Heart right ventricle (tissue), 16 donors: ENCODE data around the gene PSAT1. TPM values are rescaled to one million over a fixed set of nuclear protein-coding genes. Genes with fewer than 3 reads are reported as not detected.

Source experiments
- ATAC-seq, 8 donors: fragments of 200-7000 bp; cut with Tn5 transposase; one replicate each; pipeline ENCODE4 v1.9.1; 2020; ENCODE audit warnings: mild to moderate bottlenecking in 8 of 8, moderate library complexity in 8 of 8, moderate number of reproducible peaks in 1 of 8
- DNase-seq, 2 donors: peaks; one replicate each; pipeline ENCODE4 v3.0.0-alpha.2; 2020
- H3K27ac ChIP-seq, 10 donors: fragments of 200-600 bp; sonication (generic) in 2 of 10; one replicate each; pipeline versions ENCODE4 v1.5.0 to v1.8.0; 2020 to 2022; ENCODE audit warnings: mild to moderate bottlenecking in 3 of 10
- H3K27me3 ChIP-seq, 7 donors: fragments of 200-600 bp; one replicate each; pipeline ENCODE4 v1.8.0; 2021 to 2022; ENCODE audit warnings: mild to moderate bottlenecking in 2 of 7
- H3K36me3 ChIP-seq, 9 donors: fragments of 200-600 bp; sonication (generic) in 1 of 9; one replicate each; pipeline versions ENCODE4 v1.5.0 to v1.8.0; 2020 to 2022; ENCODE audit warnings: mild to moderate bottlenecking in 2 of 9
- H3K4me1 ChIP-seq, 9 donors: fragments of 200-600 bp; sonication (generic) in 1 of 9; one replicate each; pipeline versions ENCODE4 v1.5.0 to v1.8.0; 2020 to 2022; ENCODE audit warnings: mild to moderate bottlenecking in 4 of 9
- H3K4me3 ChIP-seq, 10 donors: fragments of 200-600 bp; sonication (generic) in 2 of 10; one replicate each; pipeline versions ENCODE4 v1.5.0 to v1.8.0; 2020 to 2022; ENCODE audit warnings: mild to moderate bottlenecking in 7 of 10, moderate library complexity in 2 of 10
- H3K9me3 ChIP-seq, 11 donors: fragments of 200-600 bp in 10 of 11; sonication (generic) in 2 of 11; one replicate each; pipeline versions ENCODE4 v1.5.0 to v1.8.0; 2013 to 2022; ENCODE audit warnings: mild to moderate bottlenecking in 2 of 11, control low read depth in 1 of 11, moderate library complexity in 1 of 11
- WGBS, 2 donors: extraction: QIAGEN DNeasy Blood & Tissue Kit; methylation state at CpG; one replicate each; pipeline ENCODE4 v1.1.7; 2013; ENCODE audit warnings: inconsistent platforms in 1 of 2; 5-methylcytosine and 5-hydroxymethylcytosine counted together
- intact Hi-C, 10 donors: fragments of 100-400 bp; cut with DNase I; formaldehyde crosslinking; loops; one replicate each; pipeline versions ENCODE4 v1.11.1 to v1.14.2; 2022
- polyA plus RNA-seq, 2 donors: library from polyadenylated mRNA; stranded (reverse); fragments of 200-250 nt; gene quantifications; one replicate each; pipeline ENCODE4 v1.2.3, GENCODE V29; 2013
- total RNA-seq, 10 donors: library from RNA; stranded (reverse); fragmentation: NEBNext Ultra II Directional in 3 of 10; extraction: Animal tissue kit (Norgen Biotek cat#: 25700) in 3 of 10; gene quantifications; one replicate each; pipeline versions ENCODE4 v1.2.1 to v1.2.4, GENCODE V29; 2021 to 2023
- TF ChIP-seq, protein P1 (sequence below), 9 donors: fragments of 200-600 bp; sonication (generic) in 2 of 9; IDR thresholded peaks; one replicate each; pipeline versions ENCODE4 v1.5.0 to v1.8.0; 2021 to 2022; ENCODE audit warnings: antibody characterized with exemption in 9 of 9, mild to moderate bottlenecking in 5 of 9, moderate library complexity in 1 of 9
- donor health status: Arrhythmogenic right ventricular cardiomyopathy.
- donor health status: ischemic (EF 13 %, LVEDD 7.1; RV severe dilation, severe dysfunction).
- donor health status: healthy with polysubstance abuse.
- donor health status: DM: no; HTN: yes; CAD: no.
- donor health status: DM: no; HTN: no; CAD: no.
- donor health status: ischemic (EF 25% LVEDD 6.9; RV normal size, moderate dysfunction).
- donor health status: ischemic (EF 25% LVEDD 5.7; RV mildly dilated, moderate dysfunction).
- donor health status: healthy.
- donor health status: DM: yes; HTN: yes; CAD: no.
- donor health status: Ischemic cardiomyopathy.
- donor health status: ischemic (EF 35%, LVEDD 5.7; RV mildly dilated, moderate dysfunction).
- donor health status: nonischemic (EF 11% LVEDD 7.7; RV severe dilation, severe dysfunction).
- donor health status: DM: yes; HTN: yes; CAD: no.
- donor health status: PGD.
- donor health status: ischemic (EF 29% LVEDD 5.4; RV normal size, mild dysfunction).
- donor health status: nonischemic (EF 23%, LVEDD 6.1; RV moderate dilation, normal function).

Gene PSAT1
- total and polyA plus RNA-seq, 12 donors, result 0.28 to 4.0 (median 0.56) TPM; not detected in 1

DNA sequence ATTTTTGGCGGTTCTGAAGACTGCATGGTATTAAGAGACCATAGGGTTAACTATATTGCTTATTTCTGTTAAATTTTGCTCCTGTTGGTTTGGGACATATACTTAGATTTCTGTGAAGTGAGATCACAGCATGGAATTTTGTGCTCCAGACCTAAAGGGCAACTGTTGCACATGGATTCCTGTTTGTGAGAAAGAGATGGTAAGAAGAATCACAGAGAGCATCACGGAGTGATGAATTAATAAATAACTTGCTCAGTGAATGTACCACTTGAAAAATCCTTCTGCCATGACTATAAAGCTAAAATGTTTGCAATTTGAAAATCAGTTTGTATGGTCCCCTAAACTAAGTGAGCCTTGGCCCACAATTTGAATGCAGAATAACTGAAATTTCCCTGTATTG lies 4.5 kb downstream of the PSAT1 start:
- intact Hi-C loops, result no loop called here
- 89 to 93% methylated on average over 2 of the region's 2 CpGs for WGBS, 2 donors
- no peak for DNase-seq

DNA sequence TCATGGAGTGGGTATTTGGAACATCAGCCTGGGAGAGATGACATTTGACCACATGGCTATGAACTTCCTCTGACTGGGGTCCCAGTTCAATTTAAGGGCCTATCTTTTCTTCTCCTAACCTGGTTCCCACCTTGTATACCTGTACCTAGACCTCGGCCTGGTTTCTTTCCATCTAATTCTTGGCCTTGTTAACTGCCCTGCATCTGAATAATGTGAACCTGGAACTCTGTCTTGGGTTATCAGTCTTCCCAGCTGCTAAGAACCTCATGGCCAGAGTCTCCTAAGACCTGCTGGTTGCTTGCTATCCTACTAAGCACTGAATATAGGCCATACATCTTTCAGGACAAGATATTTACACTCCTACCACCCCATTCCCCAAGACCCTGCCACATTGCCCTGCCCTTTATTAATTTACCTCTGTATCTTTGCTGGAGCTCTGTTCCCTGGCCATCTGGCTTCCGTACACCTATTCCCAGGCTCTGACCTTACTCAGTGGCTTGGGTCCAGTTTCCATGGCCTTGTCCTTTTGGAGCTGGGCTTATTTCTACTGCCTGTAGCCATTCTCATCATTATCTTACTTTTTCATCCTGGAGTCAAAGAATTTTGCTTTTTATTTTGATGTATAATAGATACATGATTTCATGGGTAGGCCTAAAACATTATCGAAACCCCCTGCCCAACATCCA lies 6.6 kb downstream of the PSAT1 start:
- intact Hi-C loops, result no loop called here
- TF ChIP-seq, protein P1, sequence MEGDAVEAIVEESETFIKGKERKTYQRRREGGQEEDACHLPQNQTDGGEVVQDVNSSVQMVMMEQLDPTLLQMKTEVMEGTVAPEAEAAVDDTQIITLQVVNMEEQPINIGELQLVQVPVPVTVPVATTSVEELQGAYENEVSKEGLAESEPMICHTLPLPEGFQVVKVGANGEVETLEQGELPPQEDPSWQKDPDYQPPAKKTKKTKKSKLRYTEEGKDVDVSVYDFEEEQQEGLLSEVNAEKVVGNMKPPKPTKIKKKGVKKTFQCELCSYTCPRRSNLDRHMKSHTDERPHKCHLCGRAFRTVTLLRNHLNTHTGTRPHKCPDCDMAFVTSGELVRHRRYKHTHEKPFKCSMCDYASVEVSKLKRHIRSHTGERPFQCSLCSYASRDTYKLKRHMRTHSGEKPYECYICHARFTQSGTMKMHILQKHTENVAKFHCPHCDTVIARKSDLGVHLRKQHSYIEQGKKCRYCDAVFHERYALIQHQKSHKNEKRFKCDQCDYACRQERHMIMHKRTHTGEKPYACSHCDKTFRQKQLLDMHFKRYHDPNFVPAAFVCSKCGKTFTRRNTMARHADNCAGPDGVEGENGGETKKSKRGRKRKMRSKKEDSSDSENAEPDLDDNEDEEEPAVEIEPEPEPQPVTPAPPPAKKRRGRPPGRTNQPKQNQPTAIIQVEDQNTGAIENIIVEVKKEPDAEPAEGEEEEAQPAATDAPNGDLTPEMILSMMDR (IDR thresholded peaks at IDR 0.05), result no peak
- Histone ChIP-seq H3K4me1 (peaks cover 0 to 2% (median 0%) of the 10 kb centered on the region in 9 donors), H3K9me3 (no peaks in the 10 kb centered on the region), H3K27me3 (peaks cover 0 to 43% (median 31%) of the 10 kb centered on the region in 7 donors), H3K4me3 (no peak overlapping the region), H3K36me3 (no peaks in the 10 kb centered on the region), H3K27ac (no peak overlapping the region)
- DNase-seq (no peak), ATAC-seq (peak in 1 of 8 donors; percentile 16)
- 94 to 97% methylated on average over 3 of the region's 3 CpGs for WGBS, 2 donors

More for the DNA sequence above, 4.5 kb downstream of the PSAT1 start:
- H3K27me3 ChIP-seq, result peaks cover 0 to 61% (median 47%) of the 10 kb centered on the region in 7 donors
- no peak for ATAC-seq
- TF ChIP-seq, protein P1 (IDR thresholded peaks at IDR 0.05), result no peak
- H3K9me3 ChIP-seq, result no peaks in the 10 kb centered on the region
- no peak overlapping the region for H3K27ac ChIP-seq
- no peak overlapping the region for H3K4me3 ChIP-seq
- H3K36me3 ChIP-seq, result no peaks in the 10 kb centered on the region
- H3K4me1 ChIP-seq, result peaks cover 6 to 22% (median 20%) of the 10 kb centered on the region in 9 donors

DNA sequence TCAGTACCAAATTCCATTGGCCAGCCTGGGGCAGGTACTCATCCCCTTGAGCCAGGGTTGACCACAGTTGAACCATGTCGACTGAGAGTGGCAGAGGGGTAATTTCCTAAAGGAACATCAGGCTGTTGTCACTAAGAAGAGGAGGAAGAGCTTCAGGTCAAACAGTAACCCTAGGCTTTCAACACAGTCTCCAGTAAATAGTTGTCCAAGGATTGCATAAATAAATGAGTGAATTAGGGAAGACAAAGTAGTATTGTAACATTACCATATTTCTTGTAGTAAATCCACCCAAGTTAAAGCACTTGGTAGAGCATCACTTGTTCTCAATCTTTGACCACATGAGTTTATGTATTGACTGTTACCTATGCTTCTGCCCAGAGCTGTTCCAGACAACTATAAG lies 7.4 kb downstream of the PSAT1 start:
- ATAC-seq (no peak), DNase-seq (no peak)
- 82 to 85% methylated on average over 1 of the region's 1 CpG for WGBS, 2 donors
- intact Hi-C loops, result no loop called here
- no peak overlapping the region for H3K27ac ChIP-seq
- H3K4me3 ChIP-seq, result no peak overlapping the region
- no peaks in the 10 kb centered on the region for H3K9me3 ChIP-seq
- no peaks in the 10 kb centered on the region for H3K4me1 ChIP-seq
- TF ChIP-seq, protein P1 (IDR thresholded peaks at IDR 0.05), result no peak
- H3K36me3 ChIP-seq, result no peaks in the 10 kb centered on the region
- peaks cover 0 to 35% (median 23%) of the 10 kb centered on the region in 7 donors for H3K27me3 ChIP-seq

DNA sequence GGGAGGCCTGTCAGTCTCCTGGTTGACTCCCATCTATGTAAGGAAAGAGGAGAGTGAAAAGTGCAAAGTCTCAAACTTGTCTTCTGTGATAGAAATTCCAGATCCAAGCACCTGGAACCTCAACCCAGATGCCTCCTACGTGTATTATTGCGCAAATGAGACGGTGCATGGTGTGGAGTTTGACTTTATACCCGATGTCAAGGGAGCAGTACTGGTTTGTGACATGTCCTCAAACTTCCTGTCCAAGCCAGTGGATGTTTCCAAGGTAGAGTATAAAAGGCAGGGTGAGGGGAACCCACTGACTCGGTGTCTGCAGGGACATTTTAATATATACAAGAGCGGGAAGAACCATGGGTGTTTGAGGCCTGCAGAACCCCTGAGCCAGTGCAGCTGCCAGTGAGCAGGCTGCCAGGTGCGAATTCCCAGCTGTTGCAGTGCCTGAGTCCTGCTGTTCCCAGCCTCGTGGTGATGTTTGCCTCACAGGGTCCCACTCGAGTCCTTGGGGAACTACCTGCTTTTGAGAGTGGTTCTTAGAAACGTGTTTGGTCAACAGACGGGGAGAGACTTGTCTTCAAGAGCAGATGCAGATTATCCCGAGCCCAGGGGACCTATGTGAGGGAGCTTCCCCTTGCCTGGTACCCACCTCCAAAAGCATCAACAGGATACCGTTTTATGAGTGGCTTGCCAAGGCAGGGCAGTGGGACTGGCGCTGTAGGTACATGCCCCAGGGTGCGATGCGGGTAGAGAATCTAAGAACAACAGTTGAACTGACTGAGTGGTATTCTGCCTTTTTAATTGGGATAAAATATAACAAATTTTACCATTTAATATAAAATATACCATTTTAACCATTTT lies 9.5 kb downstream of the PSAT1 start:
- ATAC-seq (no peak), DNase-seq (no peak)
- no peaks in the 10 kb centered on the region for H3K4me1 ChIP-seq
- peaks cover 0 to 14% (median 5%) of the 10 kb centered on the region in 7 donors for H3K27me3 ChIP-seq
- TF ChIP-seq, protein P1 (IDR thresholded peaks at IDR 0.05), result no peak
- no peak overlapping the region for H3K4me3 ChIP-seq
- H3K9me3 ChIP-seq, result no peaks in the 10 kb centered on the region
- H3K36me3 ChIP-seq, result peaks cover 0 to 3% (median 0%) of the 10 kb centered on the region in 9 donors
- intact Hi-C loops, result no loop called here
- no peak overlapping the region for H3K27ac ChIP-seq
- 85 to 93% methylated on average over 16 of the region's 16 CpGs for WGBS, 2 donors
